Measurements from ENCODE around the gene TIGD4.
"Not testable (repeated sequence)": the region's sequence is repeated elsewhere in the genome, so short reads cannot be mapped to it uniquely, and the experiment has no call there.

Gene TIGD4

GRCh38 chr4:152780267-152780778, 793 bp upstream of the TIGD4 start:
- no peak for DNase-seq (ENCODE audit: low read depth)

GRCh38 chr4:152778656-152779512, 646 bp downstream of the TIGD4 start:
- no peak for DNase-seq (ENCODE audit: low read depth)

- DNase-seq (ENCODE audit: low read depth) = no peak
These were observed 2.0 kb downstream of the TIGD4 start for GRCh38 chr4:152777488-152777887.

GRCh38 chr4:152776352-152776751, 3.2 kb downstream of the TIGD4 start:
- DNase-seq (ENCODE audit: low read depth) = no peak

GRCh38 chr4:152773953-152774352, 5.6 kb downstream of the TIGD4 start:
- no peak for DNase-seq (ENCODE audit: low read depth)

GRCh38 chr4:152773339-152773738, 6.2 kb downstream of the TIGD4 start:
- DNase-seq (ENCODE audit: low read depth) = no peak

- DNase-seq (ENCODE audit: low read depth) = no peak
These were observed 7.6 kb downstream of the TIGD4 start for GRCh38 chr4:152771741-152772533.

- DNase-seq (ENCODE audit: low read depth) = not testable (repeated sequence)
These were observed 14.3 kb downstream of the TIGD4 start for GRCh38 chr4:152765069-152765737.

- no peak for DNase-seq (ENCODE audit: low read depth)
These were observed 15.7 kb downstream of the TIGD4 start for GRCh38 chr4:152763796-152764195.

- no peak for DNase-seq (ENCODE audit: low read depth)
These were observed 30.9 kb downstream of the TIGD4 start for GRCh38 chr4:152748619-152749018.

GRCh38 chr4:152747444-152747843, 32.1 kb downstream of the TIGD4 start:
- DNase-seq (ENCODE audit: low read depth) = no peak

- no peak for DNase-seq (ENCODE audit: low read depth)
These were observed 40.7 kb downstream of the TIGD4 start for GRCh38 chr4:152738827-152739226.

GRCh38 chr4:152735906-152736305, 43.6 kb downstream of the TIGD4 start:
- DNase-seq (ENCODE audit: low read depth) = no peak

- DNase-seq (ENCODE audit: low read depth) = no peak
These were observed 44.1 kb downstream of the TIGD4 start for GRCh38 chr4:152735396-152735859.

GRCh38 chr4:152734699-152735050, 44.9 kb downstream of the TIGD4 start:
- no peak for DNase-seq (ENCODE audit: low read depth)

GRCh38 chr4:152734015-152734698, 45.4 kb downstream of the TIGD4 start:
- no peak for DNase-seq (ENCODE audit: low read depth)

- DNase-seq (ENCODE audit: low read depth) = no peak
These were observed 47.5 kb downstream of the TIGD4 start for GRCh38 chr4:152731997-152732396.

GRCh38 chr4:152729466-152729865, 50.1 kb downstream of the TIGD4 start:
- DNase-seq (ENCODE audit: low read depth) = no peak

- DNase-seq (ENCODE audit: low read depth) = no peak
These were observed 51.2 kb downstream of the TIGD4 start for GRCh38 chr4:152728343-152728742.

GRCh38 chr4:152727784-152728183, 51.7 kb downstream of the TIGD4 start:
- no peak for DNase-seq (ENCODE audit: low read depth)

GRCh38 chr4:152724494-152724893, 55.0 kb downstream of the TIGD4 start:
- no peak for DNase-seq (ENCODE audit: low read depth)

GRCh38 chr4:152723236-152723635, 56.3 kb downstream of the TIGD4 start:
- no peak for DNase-seq (ENCODE audit: low read depth)
